ENCODE measurements around the gene STIP1. TPM values are rescaled to one million over a fixed set of nuclear protein-coding genes. Genes with fewer than 3 reads are reported as not detected.

STIP1 gene
- total and polyA plus RNA-seq, 2 donors (not counting 1 experiment from before 2014, with no cell fraction given), result 49.8 to 78.7 TPM

DNA sequence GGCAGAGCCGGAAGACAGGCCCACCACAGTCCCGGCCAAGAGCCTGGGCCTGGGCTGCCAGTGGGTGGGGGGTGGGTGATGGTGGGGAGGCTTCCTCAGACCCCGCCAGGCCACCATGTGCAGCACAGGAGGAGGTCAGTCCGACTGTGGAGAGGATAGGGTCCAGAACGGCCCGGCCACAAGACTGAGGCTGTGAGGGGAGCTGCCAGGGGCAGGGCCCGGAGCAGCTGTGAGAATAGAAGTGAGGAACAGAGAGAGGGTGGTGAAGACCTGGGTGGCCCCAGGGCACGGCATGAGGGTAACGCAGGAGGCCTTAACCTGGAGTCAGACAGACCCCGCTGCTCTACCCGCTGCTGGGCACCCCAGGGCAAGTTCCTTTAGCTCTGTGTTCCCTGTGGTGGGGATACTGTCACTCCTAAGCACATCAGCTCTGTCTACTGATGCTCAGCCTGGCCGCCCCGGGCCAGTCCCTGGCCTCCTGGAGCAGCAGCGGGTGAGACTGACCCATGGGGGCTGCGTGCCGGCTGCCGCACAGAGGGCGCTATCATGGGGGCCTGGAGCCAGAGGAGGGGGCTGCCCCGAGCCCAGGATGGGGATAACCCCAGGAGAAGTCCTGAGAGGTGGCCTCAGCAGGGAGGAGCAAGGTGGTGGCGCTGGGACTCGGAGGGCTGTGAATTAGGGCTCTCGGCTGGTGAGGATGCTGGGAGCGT is 22.3 kb downstream of the STIP1 start:
- ATAC-seq (ENCODE audit: low read depth), result no peak
- DNase-seq, result no peak
- Mint-ChIP-seq H3K27ac (peak overlapping the region; percentile 96), H3K9me3 (ENCODE audit: insufficient read depth) (no peaks in the 10 kb centered on the region), H3K27me3 (no peaks in the 10 kb centered on the region), H3K4me1 (peaks cover 57% of the 10 kb centered on the region), H3K4me3 (peak overlapping the region; percentile 90)
- ChIA-PET POLR2A (interaction anchor here (0.5 to 4.8 kb wide), 16 partner anchors 8 to 1543 kb away, joined by 3 to 78 read pairs (median 6); partner anchors contain the start of genes BAD, C11orf98, DNAJC4 and FKBP2), CTCF (interaction anchor here (0.6 to 10.3 kb wide), 12 partner anchors 8 to 1322 kb away, joined by 3 to 243 read pairs (median 17); partner anchors contain the start of genes CATSPERZ, ESRRA, NUDT22 and PLCB3)
- Histone ChIP-seq H3K27me3 (replicated peaks in 1 of 4; ENCODE audit: control extremely low read depth in 1 of 4, control insufficient read depth in 3 of 4, insufficient read depth in 4 of 4, low read length in 3 of 4) (no peaks in the 10 kb centered on the region), H3K79me2 (ENCODE audit: control insufficient read depth, insufficient read depth, low read length) (peaks cover 37% of the 10 kb centered on the region), H3K9me3 (ENCODE audit: control extremely low read depth in 1 of 3, control insufficient read depth in 2 of 3, insufficient read depth in 1 of 3, low read length in 2 of 3) (no peaks in the 10 kb centered on the region), H3K4me3 (ENCODE audit: control extremely low read depth in 1 of 5, extremely low read depth in 1 of 5, insufficient read depth in 1 of 5, low read depth in 2 of 5, low read length in 4 of 5) (peak overlapping the region in 4 of 5 experiments; percentile 72 to 95 (median 85)), H3K9ac (ENCODE audit: low read length) (peak overlapping the region; percentile 93), H4K20me1 (ENCODE audit: control insufficient read depth, insufficient read depth, low read length, poor library complexity, severe bottlenecking) (peaks cover 37% of the 10 kb centered on the region), H3K4me2 (replicated peaks; ENCODE audit: low read depth, low read length, poor library complexity, severe bottlenecking) (peak overlapping the region; percentile 99), H2AFZ (ENCODE audit: insufficient read depth, low read depth, low read length, poor library complexity, severe bottlenecking) (peak overlapping the region; percentile 74), H3K36me3 (replicated peaks in 1 of 2; ENCODE audit: control extremely low read depth in 1 of 2, control insufficient read depth in 1 of 2, extremely low read depth in 1 of 2, insufficient read depth in 2 of 2, low read length in 1 of 2) (peaks cover 0 to 41% of the 10 kb centered on the region in 2 experiments), H3K4me1 (ENCODE audit: control insufficient read depth in 2 of 2, insufficient read depth in 2 of 2, low read length in 2 of 2) (peaks cover 30 to 58% of the 10 kb centered on the region in 2 donors), H3K27ac (ENCODE audit: low read length in 2 of 2) (peak overlapping the region; percentile 73 to 90)
- 67% methylated on average over 21 of the region's 23 CpGs for WGBS (ENCODE audit: insufficient coverage)
- intact Hi-C loops (cut with micrococcal nuclease), result loop anchor here (10.0 kb wide), 1 partner anchor 447 kb away; no protein-coding TSS in a partner anchor
- TF ChIP-seq, protein P1, sequence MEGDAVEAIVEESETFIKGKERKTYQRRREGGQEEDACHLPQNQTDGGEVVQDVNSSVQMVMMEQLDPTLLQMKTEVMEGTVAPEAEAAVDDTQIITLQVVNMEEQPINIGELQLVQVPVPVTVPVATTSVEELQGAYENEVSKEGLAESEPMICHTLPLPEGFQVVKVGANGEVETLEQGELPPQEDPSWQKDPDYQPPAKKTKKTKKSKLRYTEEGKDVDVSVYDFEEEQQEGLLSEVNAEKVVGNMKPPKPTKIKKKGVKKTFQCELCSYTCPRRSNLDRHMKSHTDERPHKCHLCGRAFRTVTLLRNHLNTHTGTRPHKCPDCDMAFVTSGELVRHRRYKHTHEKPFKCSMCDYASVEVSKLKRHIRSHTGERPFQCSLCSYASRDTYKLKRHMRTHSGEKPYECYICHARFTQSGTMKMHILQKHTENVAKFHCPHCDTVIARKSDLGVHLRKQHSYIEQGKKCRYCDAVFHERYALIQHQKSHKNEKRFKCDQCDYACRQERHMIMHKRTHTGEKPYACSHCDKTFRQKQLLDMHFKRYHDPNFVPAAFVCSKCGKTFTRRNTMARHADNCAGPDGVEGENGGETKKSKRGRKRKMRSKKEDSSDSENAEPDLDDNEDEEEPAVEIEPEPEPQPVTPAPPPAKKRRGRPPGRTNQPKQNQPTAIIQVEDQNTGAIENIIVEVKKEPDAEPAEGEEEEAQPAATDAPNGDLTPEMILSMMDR (IDR thresholded peaks at IDR 0.05), result no peak
- no peak for TF ChIP-seq EZH2 (IDR thresholded peaks at IDR 0.05; ENCODE audit: borderline replicate concordance, insufficient read depth, low read depth, low read length, poor library complexity, severe bottlenecking)
